ENCODE measurements around the gene LRP8. TPM values are rescaled to one million over a fixed set of nuclear protein-coding genes. Genes with fewer than 3 reads are reported as not detected.

The LRP8 gene
- total RNA-seq, 1 experiment from 2014 or later: 16.1 TPM

DNA sequence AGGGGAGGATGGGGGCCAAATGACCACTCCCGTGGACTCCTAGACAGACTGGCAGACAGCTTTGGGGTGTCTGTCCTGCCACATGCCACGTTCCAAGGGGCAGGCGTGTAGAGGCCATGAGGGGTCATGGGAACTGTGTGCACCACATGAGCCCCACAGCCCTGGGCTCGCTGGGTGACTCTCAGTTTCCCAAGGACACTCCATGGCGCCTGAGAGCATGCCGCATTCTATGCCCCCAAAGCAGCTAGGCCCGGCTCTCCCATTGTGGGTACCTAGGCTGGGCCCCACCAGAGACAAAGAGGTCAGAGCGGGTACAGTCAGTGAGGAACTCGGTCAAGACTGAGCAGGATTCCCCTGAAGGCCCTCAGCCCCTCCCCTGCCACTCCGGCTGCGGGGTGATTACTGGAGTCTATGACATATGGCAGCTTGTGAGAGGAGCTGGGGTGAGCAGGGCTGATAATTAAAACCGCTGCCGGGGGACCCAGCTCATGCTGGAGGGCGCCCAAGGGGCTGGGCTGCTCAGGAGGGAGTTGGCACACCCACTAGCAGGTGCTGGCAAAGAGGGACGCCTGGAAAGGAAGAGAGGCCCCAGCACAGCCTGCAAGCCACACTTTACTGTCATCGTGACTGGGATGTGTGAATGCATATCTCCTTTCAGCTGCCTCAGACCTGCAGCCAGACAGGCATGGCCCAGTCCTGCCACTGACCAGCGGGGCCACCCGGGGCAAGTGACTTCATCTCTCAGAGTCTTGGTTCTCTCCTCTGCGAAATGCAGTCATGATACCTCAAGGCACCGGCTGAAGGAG lies 8.4 kb downstream of the LRP8 start:
- Histone ChIP-seq H3K27me3 (no peaks in the 10 kb centered on the region), H3K4me3 (no peak overlapping the region), H3K36me3 (peaks cover 44% of the 10 kb centered on the region), H3K9me3 (no peaks in the 10 kb centered on the region)
- DNase-seq: no peak

DNA sequence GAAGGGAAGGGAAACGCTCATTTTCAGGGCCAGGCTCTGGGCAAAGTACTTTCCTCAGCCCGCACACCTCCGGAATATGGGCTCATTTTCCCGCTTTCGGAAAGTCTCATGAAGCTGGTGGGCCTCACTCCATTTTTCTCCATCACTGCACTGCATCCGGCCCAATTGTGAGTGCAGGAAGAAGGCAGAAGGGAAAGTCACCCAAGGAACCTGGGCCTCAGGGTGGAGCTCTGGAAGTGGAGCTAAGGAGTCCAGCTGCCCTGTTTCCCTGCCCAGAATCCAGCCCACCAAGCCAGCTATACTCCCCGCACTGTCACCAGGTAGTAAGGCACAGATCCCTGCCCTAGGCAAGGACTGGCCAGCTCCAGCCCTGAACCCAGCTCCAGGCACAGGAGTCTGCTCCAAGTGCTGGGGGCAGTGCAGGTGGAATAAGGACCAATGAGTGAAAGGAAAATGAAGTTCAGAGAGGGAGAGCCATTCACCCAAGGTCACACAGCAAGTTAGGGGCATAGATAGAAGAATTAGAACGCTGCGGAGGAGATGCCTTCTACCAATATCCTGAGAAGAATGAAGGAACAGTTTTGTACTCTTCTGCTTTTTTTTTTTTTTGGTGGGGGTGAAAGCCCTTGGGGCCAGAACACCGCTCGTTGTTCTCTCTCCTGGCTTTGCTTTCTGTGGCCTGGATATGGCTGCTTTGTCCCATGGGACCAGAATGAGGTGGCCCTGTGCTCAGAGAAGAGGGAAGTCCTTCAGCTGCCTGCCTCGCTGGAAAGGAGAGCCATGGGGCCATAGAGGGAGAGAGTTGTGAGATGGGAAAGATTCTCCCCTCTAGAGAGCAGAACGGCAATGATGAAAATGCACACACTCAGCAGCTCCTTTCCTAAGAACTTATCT lies 10.0 kb downstream of the LRP8 start:
- no peaks in the 10 kb centered on the region for H3K9me3 ChIP-seq
- no peak overlapping the region for H3K4me3 ChIP-seq
- DNase-seq: no peak
- H3K27me3 ChIP-seq: no peaks in the 10 kb centered on the region
- peaks cover 28% of the 10 kb centered on the region for H3K36me3 ChIP-seq

DNA sequence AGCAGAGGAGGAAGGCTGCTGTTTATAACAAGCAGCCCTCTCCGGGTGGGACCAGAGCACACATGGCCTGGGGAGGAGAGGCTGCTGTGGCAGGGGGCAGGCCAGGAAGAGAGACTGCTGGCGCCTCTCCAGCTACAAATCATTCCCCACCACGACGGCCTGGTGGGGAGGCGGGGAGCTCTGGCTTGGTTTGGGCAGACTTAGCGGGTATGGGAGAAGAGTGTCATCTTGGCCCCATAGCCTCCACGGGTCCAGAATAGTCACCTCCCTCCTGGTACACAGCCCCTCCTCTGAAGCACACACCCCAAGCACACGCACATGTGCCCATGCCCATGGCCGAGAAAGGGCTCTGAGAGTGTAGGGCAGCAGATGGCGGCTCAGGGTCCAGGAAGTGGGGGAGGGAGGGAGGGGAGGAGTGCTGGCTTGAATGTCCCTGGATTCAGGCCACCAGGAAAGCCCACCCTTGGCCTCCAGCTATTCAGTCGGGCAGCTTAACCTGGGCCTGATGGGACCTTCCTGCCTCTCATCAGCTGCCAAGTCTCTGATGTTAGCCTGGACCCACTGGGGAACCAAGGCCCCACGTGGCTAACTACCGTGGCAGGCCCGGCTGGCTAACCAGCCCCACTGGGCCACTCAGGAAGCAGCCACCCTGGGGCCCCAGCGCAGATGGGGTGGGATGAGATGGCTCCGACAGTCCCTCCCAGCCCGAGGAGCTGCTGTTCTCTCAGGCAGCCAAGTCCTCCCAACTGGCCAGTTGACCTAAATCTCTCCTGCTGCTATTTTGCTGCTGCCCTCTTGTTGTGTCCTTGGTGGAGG lies 10.9 kb downstream of the LRP8 start:
- Histone ChIP-seq H3K27me3 (no peaks in the 10 kb centered on the region), H3K9me3 (no peaks in the 10 kb centered on the region), H3K4me3 (no peak overlapping the region), H3K36me3 (peaks cover 28% of the 10 kb centered on the region)
- DNase-seq: no peak

DNA sequence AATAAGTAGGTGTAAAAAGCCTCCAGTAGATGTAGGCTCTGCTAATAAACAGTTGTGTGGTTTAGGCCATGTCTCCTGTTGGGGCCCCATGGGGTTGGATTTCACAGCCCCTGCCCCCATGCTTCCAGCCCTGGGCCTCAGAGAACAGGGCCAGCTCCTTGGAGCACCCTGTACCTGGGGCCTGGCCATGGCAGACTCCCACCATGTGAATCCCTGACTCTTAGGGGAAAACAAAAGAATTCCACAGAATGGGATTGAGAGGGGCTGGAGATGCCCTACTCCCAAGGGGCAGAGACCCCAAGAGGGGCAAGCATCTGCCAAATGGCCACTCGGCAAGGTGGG lies 11.5 kb downstream of the LRP8 start:
- H3K36me3 ChIP-seq: peaks cover 30% of the 10 kb centered on the region
- H3K4me3 ChIP-seq: no peak overlapping the region
- H3K27me3 ChIP-seq: no peaks in the 10 kb centered on the region
- no peak for DNase-seq
- no peaks in the 10 kb centered on the region for H3K9me3 ChIP-seq

DNA sequence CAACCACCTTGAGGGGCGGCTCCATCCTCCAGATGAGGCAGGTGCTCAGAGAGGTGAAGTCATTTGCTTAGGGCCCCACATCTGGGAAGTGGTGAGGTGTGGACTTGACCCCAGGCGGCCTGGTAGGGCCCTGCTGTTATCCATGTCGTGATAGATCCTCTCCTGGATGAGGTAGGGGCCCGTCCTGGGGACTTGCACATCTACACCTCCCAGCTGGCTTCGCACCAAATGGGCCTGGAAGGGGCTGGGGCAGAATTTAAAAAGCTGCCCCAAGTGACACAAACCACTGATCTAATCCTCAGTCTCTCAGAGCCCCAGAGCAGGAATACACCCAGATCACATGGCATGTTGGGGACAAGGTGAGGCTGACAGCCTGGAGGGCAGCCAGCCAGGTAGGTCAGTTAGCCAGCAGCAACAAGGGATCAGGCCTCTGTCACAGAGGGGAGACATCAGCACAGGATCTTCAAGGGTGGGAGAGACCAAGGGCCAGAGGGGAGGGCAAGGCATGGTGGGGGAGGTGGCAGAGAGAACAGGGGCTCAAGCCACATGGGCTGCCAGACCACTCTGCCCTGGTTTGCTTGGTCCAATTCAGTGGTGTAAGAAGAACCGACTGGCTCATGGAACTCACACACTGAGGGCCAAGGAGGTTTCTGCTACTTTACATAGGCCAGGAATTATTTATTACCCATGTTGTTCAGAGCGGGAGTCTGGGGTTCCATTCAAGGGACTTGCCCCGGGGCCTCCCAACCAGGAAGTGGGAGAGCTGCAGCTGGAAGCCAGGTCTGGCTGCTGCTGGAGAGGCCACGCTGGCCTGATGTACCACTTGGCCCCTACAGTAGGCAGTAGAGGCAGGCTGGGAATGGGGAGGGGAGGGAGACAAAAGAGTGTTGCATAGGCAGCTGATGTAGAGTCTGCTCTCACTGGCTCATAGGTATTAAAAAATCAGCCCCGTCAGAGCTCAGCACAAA lies 12.1 kb downstream of the LRP8 start:
- H3K27me3 ChIP-seq: no peaks in the 10 kb centered on the region
- H3K36me3 ChIP-seq: peaks cover 23% of the 10 kb centered on the region
- H3K4me3 ChIP-seq: no peak overlapping the region
- no peaks in the 10 kb centered on the region for H3K9me3 ChIP-seq
- DNase-seq: no peak

DNA sequence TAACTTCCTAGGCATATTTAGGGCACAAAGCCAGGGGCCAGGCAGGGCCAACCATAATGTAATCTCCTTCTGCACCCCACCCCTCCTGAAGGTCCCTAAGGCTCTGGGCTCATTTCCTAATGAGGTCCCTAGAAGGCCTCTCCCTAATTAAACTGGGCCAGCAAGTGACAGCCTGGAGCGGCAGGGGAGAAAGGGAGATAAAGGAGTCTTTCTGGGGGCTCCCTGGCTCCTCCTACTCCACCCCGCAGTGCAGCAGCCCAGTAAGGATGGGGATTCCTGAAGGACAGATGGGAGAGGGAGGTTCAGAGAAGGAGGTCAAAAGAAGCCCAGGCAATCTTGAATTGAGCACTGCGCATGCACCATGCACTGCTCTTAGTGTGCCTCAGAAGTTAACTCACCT lies 12.8 kb downstream of the LRP8 start:
- Histone ChIP-seq H3K9me3 (no peaks in the 10 kb centered on the region), H3K36me3 (peaks cover 26% of the 10 kb centered on the region), H3K27me3 (no peaks in the 10 kb centered on the region), H3K4me3 (no peak overlapping the region)
- no peak for DNase-seq

DNA sequence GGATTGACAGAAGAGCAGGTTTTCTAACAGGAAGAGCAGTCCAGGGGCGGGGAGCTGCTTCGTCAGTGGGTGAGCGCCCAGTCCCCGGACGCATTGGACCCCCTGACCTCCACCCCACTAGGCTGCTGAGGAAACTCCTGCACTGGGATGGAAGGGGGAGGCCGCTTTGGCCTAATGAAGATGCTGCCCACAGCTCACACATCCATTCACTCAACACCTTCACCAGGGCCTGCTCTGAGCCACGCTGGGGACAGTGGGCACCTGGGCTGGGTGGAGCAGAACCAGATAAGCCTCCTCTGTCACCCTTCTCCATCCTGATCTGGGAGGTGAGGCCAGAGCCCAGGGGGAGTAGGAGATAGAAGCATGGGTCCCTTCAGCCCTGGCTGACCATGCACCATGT lies 13.3 kb downstream of the LRP8 start:
- Histone ChIP-seq H3K4me3 (no peak overlapping the region), H3K27me3 (no peaks in the 10 kb centered on the region), H3K36me3 (peaks cover 30% of the 10 kb centered on the region), H3K9me3 (no peaks in the 10 kb centered on the region)
- DNase-seq: no peak

DNA sequence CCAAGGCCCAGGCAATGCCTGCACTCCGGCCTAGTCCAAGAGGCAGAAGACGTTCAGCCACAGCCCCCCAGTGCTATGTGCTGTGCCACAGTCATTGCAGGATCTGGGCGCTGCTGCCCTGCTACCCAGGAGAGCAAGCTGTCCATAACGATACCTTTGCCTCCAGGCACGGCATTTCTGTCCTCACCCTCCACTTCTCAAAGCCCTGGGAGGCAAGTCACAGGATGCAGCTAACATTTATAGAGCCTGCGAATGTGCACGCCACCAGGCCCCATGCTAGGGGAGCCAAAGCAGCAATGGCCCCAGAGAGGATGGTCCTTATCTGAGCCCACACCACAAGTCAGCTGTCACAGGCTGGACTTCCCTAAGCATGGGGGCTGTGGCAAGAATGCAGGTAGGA lies 13.8 kb downstream of the LRP8 start:
- no peaks in the 10 kb centered on the region for H3K27me3 ChIP-seq
- H3K36me3 ChIP-seq: peaks cover 30% of the 10 kb centered on the region
- H3K9me3 ChIP-seq: no peaks in the 10 kb centered on the region
- H3K4me3 ChIP-seq: no peak overlapping the region
- DNase-seq: no peak

DNA sequence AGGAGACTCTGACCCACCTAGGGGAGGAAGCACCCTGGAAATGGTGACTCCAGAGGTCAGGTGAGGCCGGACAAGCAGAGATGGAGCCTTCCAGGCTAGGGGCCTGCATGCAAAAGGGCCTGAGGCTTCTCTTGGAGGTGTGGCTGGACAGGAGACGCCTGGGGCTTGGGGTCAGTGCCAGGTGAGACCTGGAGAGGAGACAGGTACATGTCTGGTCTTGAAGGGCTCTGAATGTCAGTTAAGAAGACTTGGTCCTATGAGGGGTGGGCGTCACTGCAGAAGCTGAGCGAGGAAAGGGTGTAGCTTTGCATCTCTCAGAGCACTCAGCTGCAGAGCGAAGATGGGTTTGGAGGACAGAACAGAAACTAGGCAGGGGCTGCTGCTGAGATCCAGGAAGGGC lies 14.3 kb downstream of the LRP8 start:
- H3K36me3 ChIP-seq: peaks cover 26% of the 10 kb centered on the region
- no peak for DNase-seq
- H3K27me3 ChIP-seq: no peaks in the 10 kb centered on the region
- no peak overlapping the region for H3K4me3 ChIP-seq
- no peaks in the 10 kb centered on the region for H3K9me3 ChIP-seq

DNA sequence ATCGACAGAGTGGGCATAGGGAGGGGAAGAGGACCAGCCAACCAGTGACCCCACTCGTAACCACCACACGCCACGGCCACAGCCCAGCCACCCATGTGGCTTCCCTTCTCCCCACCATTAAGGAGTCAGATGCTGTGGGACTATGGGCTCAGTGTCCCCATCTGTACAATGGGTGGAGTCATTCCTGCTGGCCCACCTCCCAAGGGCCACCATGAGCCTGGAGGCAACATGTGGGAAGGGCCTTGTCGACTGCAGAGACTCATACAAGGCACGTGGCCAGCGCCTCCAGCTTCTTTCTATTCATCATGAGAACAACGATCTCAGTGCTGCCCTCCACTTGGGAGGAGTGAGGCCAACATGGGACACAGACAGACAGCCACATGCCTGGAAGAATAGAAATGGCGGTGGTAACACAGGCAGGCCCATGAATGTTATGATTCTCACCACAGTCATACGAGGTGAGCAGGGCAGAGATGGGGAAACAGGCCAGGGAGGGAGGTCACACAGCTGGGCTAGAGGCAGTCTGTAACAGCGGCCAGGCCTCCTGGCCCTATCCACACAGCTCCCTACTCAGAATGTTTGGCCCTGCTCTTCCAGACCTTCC lies 16.1 kb downstream of the LRP8 start:
- Histone ChIP-seq H3K36me3 (peaks cover 21% of the 10 kb centered on the region), H3K9me3 (no peaks in the 10 kb centered on the region), H3K4me3 (no peak overlapping the region), H3K27me3 (no peaks in the 10 kb centered on the region)
- DNase-seq: no peak

DNA sequence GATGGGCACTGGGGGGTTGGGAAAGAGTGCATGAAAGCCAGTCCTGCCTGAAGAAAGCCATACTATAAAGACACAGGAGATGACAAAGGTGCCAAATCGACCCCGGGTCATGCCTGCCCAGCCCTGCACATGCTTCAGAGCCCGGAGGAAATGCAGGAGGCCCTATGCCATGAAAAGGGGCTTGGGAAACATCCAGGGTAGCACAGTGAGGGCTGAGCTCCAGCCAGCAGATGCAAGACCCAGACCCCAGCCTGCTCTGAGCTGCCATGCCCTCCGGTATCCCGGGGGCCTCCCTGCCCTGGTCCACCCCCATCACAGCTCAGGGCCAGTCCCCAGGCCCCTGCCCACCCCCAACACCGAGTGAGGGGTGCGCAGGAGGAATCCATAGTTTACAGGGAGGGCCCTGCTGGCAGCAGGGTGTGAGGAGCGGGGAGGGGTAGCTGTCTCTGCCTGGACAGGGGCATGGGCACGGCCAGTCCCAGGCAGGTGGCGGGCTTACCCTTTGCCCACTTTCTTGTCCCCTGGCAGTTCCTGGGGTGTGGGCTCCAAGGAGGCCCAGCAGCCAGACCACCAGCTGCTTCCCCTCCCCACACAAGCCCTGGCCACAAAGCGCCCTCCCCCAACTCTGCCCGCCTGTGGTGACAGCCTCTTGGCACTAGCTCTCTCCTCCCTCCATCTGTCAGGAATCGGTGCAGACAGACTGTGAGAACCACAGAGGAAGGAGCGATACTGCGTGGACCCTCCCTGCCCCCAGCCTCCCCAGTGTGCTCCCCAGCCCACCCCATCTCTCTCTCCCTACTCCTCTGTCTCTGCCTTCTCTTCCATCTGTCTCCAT lies 16.8 kb downstream of the LRP8 start:
- no peaks in the 10 kb centered on the region for H3K27me3 ChIP-seq
- peaks cover 25% of the 10 kb centered on the region for H3K36me3 ChIP-seq
- H3K9me3 ChIP-seq: no peaks in the 10 kb centered on the region
- no peak overlapping the region for H3K4me3 ChIP-seq
- no peak for DNase-seq

DNA sequence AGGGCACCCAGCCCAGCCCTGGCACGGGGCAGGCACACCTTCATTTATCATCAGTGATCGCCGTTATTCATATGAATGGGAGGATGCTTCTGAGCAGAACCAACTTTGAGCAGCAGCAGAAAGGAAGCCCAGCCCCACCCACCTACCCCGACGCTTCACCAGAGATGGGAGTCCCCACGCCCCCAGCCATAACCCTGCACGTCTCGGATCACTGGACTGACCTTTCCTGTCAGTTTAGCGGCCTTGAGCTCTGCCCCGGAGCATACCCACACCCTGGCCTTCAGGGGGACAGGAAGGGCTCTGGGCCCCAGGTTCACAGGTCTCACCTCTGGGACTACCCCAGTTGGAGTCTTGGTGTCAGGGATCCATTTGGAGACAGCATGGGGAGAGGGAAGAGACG lies 18.1 kb downstream of the LRP8 start:
- DNase-seq: no peak
- Histone ChIP-seq H3K36me3 (peaks cover 31% of the 10 kb centered on the region), H3K9me3 (no peaks in the 10 kb centered on the region), H3K27me3 (no peaks in the 10 kb centered on the region), H3K4me3 (no peak overlapping the region)

DNA sequence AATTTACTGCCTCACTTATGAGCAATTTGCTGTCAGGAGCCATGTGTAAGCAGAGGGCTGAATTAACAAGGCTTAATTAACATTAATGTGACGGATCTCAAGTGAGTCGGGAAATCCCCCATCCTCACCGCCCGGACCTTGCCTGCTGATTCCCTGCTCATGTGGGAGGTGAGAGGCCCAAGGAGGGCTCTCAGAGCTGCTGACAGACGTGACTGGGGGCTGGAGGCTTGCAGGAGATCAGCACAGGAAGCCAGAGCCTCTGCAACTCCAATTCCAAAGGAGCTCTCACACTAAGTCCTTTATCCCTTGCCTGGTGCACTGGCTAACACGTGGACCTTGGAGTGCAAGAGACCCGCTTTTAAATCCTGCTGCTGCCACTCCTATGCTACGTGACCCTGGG lies 19.4 kb downstream of the LRP8 start:
- H3K9me3 ChIP-seq: no peaks in the 10 kb centered on the region
- no peak for DNase-seq
- peaks cover 31% of the 10 kb centered on the region for H3K36me3 ChIP-seq
- no peak overlapping the region for H3K4me3 ChIP-seq
- H3K27me3 ChIP-seq: no peaks in the 10 kb centered on the region

DNA sequence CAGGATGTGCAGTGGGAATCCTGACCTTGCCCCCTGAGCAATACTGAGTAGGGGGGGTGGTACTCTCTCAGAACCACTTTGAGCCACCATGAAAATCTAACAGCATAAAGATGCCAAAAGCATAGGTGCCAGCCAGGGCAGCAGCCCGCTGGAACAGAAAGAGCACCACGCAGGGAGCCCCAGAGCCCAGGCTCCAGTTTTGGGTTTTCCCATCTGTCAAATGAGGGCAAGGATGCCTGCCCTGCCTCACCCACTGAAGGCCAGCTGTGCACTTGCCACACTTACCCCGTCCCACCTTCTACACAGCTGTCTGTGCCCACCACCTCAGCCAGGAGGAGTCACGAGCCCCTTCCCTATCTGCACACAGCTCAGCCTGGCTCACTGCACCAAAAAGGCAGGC lies 20.8 kb downstream of the LRP8 start:
- peaks cover 27% of the 10 kb centered on the region for H3K36me3 ChIP-seq
- H3K4me3 ChIP-seq: no peak overlapping the region
- no peaks in the 10 kb centered on the region for H3K9me3 ChIP-seq
- no peak for DNase-seq
- H3K27me3 ChIP-seq: no peaks in the 10 kb centered on the region

DNA sequence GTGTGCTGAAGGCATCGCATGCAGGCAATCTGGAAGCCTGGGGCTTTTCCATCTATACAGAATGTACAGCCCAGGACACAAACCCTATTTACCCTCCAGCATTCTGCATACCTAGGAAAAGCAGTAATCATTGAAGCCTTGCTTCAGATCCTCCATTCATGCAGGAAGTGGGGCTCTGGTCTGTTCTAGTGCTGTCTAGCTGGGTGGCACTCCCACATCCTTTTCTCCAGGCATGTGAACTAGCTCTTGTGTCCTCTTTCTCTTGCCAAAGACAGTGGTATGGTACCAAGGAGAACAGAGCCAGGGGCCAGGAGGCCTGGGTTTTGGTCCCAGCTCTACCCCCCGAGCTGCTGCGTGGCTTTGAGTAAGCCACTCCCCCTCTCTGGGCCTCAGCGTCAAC lies 21.7 kb downstream of the LRP8 start:
- no peak for DNase-seq
- H3K9me3 ChIP-seq: no peaks in the 10 kb centered on the region
- H3K4me3 ChIP-seq: no peak overlapping the region
- H3K36me3 ChIP-seq: peaks cover 25% of the 10 kb centered on the region
- no peaks in the 10 kb centered on the region for H3K27me3 ChIP-seq

Measured in MG63 (cell line).